GM21529 (cell line): ENCODE measurements around the gene C1orf141.
"Not testable (repeated sequence)": the region's sequence is repeated elsewhere in the genome, so short reads cannot be mapped to it uniquely, and the experiment has no call there.

Source experiments
- ATAC-seq: cut with Tn5 transposase; IDR thresholded peaks from one replicate; pipeline ENCODE4 v1.9.1; 2021; ENCODE audit not compliant: unreplicated experiment

Gene C1orf141

GRCh38 chr1:67143966-67144365 lies 9.2 kb upstream of the C1orf141 start:
- ATAC-seq, result no peak

- no peak for ATAC-seq
Measured at GRCh38 chr1:67142931-67143330, 8.2 kb upstream of the C1orf141 start.

- not testable (repeated sequence) for ATAC-seq
Measured at GRCh38 chr1:67141832-67142231, 7.1 kb upstream of the C1orf141 start.

- no peak for ATAC-seq
Measured at GRCh38 chr1:67140460-67140859, 5.7 kb upstream of the C1orf141 start.

- no peak for ATAC-seq
Measured at GRCh38 chr1:67138813-67139499, 4.2 kb upstream of the C1orf141 start.

GRCh38 chr1:67137307-67137753 lies 2.6 kb upstream of the C1orf141 start:
- no peak for ATAC-seq

GRCh38 chr1:67135354-67135753 lies 584 bp upstream of the C1orf141 start:
- ATAC-seq, result no peak

- ATAC-seq, result no peak
Measured at GRCh38 chr1:67133177-67133576, 1.6 kb downstream of the C1orf141 start.

GRCh38 chr1:67130673-67131072 lies 4.1 kb downstream of the C1orf141 start:
- no peak for ATAC-seq

- ATAC-seq, result no peak
Measured at GRCh38 chr1:67126974-67127373, 7.8 kb downstream of the C1orf141 start.

- ATAC-seq, result no peak
Measured at GRCh38 chr1:67126111-67126746, 8.5 kb downstream of the C1orf141 start.

- ATAC-seq, result no peak
Measured at GRCh38 chr1:67124455-67124854, 10.3 kb downstream of the C1orf141 start.

- ATAC-seq, result no peak
Measured at GRCh38 chr1:67120855-67121619, 13.7 kb downstream of the C1orf141 start.

- no peak for ATAC-seq
Measured at GRCh38 chr1:67118646-67119045, 16.1 kb downstream of the C1orf141 start.

- no peak for ATAC-seq
Measured at GRCh38 chr1:67118191-67118590, 16.6 kb downstream of the C1orf141 start.

- no peak for ATAC-seq
Measured at GRCh38 chr1:67114162-67114561, 20.6 kb downstream of the C1orf141 start.

- ATAC-seq, result peak; percentile 60
Measured at GRCh38 chr1:67110352-67110751, 24.4 kb downstream of the C1orf141 start.

- no peak for ATAC-seq
Measured at GRCh38 chr1:67105508-67105907, 29.3 kb downstream of the C1orf141 start.

- ATAC-seq, result no peak
Measured at GRCh38 chr1:67103548-67103947, 31.2 kb downstream of the C1orf141 start.

GRCh38 chr1:67100833-67101232 lies 33.9 kb downstream of the C1orf141 start:
- no peak for ATAC-seq

- no peak for ATAC-seq
Measured at GRCh38 chr1:67097305-67097704, 37.5 kb downstream of the C1orf141 start.

- ATAC-seq, result no peak
Measured at GRCh38 chr1:67094191-67094590, 40.6 kb downstream of the C1orf141 start.
